Endothelial cell of umbilical vein (primary cell): ENCODE data around the gene LCLAT1.

ENCODE experiments used
- FOS ChIP-seq: IDR thresholded peaks from 2 replicates; pipeline ENCODE4 v1.6.1; 2011; ENCODE audit warnings: mild to moderate bottlenecking, low read length, moderate library complexity, borderline replicate concordance; ENCODE audit not compliant: insufficient read depth
- JUN ChIP-seq: IDR thresholded peaks from 2 replicates; pipeline ENCODE4 v1.6.1; 2011; ENCODE audit warnings: borderline replicate concordance, low read depth; ENCODE audit not compliant: insufficient read length, insufficient read depth
- POLR2A ChIP-seq: IDR thresholded peaks from 2 replicates; pipeline ENCODE4 v1.6.1; 2012; ENCODE audit warnings: low read depth, mild to moderate bottlenecking, control low read depth, low read length
- POLR2AphosphoS5 ChIP-seq: IDR thresholded peaks from 2 replicates; pipeline ENCODE4 v1.6.1; 2012; ENCODE audit warnings: low read depth, mild to moderate bottlenecking, control low read depth, low read length, moderate library complexity; ENCODE audit not compliant: insufficient read depth
- TF ChIP-seq, protein P1 (sequence below), 2 donors: IDR thresholded peaks; 1 replicate in 1 of 2; 2 replicates in 1 of 2; pipeline ENCODE4 v1.5.1; 2011; ENCODE audit warnings: low read length in 2 of 2, mild to moderate bottlenecking in 2 of 2, moderate library complexity in 2 of 2, control low read depth in 1 of 2, inconsistent platforms in 1 of 2, low read depth in 1 of 2; ENCODE audit not compliant: insufficient read depth in 1 of 2; ENCODE audit errors: extremely low read depth in 1 of 2

DNA sequence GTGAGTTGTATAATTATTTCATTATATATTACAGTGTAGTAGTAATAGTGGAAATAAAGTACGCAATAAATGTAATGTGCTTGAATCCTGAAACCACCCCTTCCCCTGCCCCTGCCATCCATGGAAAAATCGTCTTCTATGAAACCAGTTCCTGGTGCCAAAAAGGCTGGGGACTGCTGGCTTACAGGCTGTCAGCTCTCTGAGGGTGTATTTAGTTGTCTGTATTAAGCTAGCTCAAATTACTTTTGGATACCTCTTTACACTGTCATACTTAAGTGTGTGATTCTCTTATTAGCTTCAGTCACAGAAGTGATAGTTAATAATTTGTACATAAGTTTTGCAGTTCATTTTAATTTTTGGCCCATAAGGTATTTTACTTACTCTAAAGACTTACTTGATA is 29.6 kb downstream of the LCLAT1 start:
- TF ChIP-seq, protein P1, sequence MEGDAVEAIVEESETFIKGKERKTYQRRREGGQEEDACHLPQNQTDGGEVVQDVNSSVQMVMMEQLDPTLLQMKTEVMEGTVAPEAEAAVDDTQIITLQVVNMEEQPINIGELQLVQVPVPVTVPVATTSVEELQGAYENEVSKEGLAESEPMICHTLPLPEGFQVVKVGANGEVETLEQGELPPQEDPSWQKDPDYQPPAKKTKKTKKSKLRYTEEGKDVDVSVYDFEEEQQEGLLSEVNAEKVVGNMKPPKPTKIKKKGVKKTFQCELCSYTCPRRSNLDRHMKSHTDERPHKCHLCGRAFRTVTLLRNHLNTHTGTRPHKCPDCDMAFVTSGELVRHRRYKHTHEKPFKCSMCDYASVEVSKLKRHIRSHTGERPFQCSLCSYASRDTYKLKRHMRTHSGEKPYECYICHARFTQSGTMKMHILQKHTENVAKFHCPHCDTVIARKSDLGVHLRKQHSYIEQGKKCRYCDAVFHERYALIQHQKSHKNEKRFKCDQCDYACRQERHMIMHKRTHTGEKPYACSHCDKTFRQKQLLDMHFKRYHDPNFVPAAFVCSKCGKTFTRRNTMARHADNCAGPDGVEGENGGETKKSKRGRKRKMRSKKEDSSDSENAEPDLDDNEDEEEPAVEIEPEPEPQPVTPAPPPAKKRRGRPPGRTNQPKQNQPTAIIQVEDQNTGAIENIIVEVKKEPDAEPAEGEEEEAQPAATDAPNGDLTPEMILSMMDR (IDR thresholded peaks at IDR 0.05; ENCODE audit: extremely low read depth in 1 of 2, insufficient read depth in 1 of 2, low read depth in 1 of 2, low read length in 2 of 2), result no peak
- no peak for TF ChIP-seq POLR2AphosphoS5
- no peak for TF ChIP-seq POLR2A
- TF ChIP-seq JUN, result no peak
- TF ChIP-seq FOS, result no peak
